Measurements from ENCODE around the gene S100A13.
"Not testable (repeated sequence)": the region's sequence is repeated elsewhere in the genome, so short reads cannot be mapped to it uniquely, and the experiment has no call there.

Gene S100A13

GRCh38 chr1:153626904-153627714 lies at the start of gene S100A13:
TSS of gene S100A13 (minus strand) at chr1:153627505. CDS start at chr1:153626472, 1,033 bp downstream.
- DNase-seq: no peak

DNA sequence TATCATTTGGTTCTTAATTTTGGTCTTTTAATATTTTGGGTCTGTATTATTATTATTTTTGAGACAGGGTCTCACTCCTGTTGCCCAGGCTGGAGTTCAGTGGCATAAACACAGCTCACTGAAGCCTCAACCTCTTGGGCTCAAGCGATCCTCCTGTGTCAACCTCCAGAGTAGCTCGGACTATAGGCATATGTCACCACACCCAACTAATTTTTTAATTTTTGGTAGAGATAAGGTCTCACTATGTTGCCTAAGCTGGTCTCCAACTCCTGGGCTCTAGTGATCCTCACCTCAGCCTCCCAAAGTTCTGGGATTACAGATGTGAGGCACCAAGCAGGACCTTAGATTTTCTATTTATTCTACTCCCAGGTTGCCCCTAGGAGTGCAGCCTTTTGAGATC lies 46.2 kb upstream of the S100A13 start:
- no peak for DNase-seq

DNA sequence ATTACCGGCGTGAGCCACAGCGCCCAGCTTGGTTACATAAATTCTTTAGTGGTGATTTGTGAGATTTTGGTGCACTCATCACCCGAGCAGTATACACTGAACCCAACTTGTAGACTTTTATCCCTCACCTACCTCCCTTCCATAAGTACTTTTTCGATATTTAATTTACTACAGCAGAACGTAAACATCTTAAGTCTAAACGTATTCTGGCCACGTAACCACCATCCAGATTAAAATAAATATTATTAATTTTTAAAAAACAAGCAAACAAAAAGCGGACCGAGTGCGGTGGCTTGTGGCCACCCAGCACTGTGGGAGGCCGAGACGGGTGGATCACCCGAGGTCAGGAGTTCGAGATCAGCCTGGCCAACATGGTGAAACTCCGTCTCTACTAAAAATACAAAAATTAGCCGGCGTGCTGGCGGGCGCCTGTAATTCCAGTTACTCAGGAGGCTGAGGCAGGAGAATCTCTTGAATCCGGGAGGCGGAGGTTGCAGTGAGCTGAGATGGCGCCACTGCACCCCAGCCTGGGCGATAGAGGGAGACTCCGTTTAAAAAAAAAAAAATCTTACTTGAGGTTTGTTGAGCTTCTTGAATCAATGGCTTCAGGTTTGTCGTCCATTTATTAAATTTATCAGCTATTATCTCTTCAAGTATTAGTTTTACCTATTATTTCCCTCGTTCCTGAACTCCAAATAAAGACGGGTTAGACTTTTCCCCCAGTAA lies 44.5 kb upstream of the S100A13 start:
- peak; percentile 62 for DNase-seq

GRCh38 chr1:153670859-153671627 lies 43.7 kb upstream of the S100A13 start, which contains the start of gene ILF2:
TSS of gene ILF2 (minus strand) at chr1:153670993. CDS start at chr1:153670922, 71 bp downstream.
- peak; percentile 96 for DNase-seq

DNA sequence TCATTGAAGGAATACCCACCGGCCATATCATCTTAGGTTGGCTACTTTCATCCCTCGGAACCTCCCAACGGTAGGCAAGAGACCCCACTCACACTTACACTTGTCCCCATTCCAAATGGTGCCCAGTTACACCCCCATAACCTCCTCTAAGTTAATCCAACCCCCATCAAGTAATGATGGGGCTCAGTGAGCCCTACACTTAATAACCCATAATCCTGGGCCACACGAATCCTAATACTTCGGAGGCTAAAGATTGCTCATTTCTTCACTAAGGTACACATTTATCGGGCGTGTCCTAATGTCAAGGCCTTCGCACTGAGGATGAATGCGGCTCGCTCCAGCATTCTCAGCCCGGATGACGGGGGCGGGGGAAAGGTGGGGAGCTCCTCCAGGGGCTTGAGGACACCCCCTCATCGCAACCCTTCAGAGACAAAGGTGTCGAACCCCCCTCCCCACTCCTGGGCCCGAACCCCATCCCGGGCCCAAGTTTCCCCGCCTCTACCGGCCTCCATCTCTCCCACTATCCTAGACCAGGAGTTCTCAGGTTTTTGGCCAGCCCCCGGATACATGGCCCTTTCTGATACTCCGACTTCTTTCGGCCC lies 43.1 kb upstream of the S100A13 start:
- DNase-seq: no peak

GRCh38 chr1:153669606-153670005 lies 42.3 kb upstream of the S100A13 start:
- DNase-seq: no peak

- DNase-seq: not testable (repeated sequence)
Observed at GRCh38 chr1:153668672-153669071, 41.4 kb upstream of the S100A13 start.

- DNase-seq: no peak
Observed at GRCh38 chr1:153667439-153667838, 40.1 kb upstream of the S100A13 start.

- DNase-seq: no peak
Observed at GRCh38 chr1:153663211-153663610, 35.9 kb upstream of the S100A13 start.

GRCh38 chr1:153662269-153662668 lies 35.0 kb upstream of the S100A13 start:
- no peak for DNase-seq

DNA sequence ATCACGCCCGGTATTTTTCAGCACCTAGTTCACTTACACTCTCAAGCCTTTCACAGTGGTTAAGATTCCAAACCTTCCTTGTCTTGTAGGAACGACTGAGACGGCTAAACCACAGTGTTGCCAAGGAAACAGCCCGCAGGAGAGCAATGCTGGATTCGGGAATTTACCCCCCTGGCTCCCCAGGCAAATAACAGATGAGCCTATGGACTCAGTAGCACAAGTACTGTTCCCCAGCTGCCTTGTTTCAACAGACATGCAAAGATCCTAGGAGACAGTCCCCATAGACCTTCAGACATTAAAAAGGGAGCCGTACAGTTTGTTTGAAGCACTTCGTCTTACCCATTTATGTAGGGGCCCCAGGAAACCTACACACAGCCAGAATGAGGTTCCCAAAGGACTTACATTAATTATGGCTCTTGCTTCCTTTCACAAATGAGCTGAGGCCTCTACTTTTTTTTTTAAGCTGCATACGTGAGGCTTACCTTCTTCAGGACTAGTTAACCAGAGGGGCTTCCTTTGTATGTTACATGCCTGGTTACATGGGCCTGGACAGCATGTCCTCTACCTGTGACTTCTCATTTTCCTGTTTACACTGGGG lies 33.9 kb upstream of the S100A13 start:
- DNase-seq: no peak

DNA sequence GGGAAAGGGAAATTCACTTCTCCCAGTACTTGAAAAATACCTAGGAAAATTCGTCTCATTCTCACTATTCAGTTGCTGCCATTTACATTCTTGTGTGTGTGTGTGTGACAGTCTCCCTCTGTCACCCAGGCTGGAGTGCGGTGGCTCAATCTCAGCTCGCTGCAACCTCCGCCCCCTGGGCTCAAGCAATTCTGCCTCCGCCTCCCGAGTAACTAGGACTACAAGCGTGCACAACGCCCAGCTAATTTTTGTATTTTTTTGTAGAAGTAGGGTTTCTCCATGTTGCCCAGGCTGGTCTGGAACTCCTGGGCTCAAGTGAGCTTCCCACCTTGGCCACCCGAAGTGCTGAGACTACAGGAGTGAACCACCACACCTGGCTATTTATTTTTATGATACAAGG lies 32.4 kb upstream of the S100A13 start:
- no peak for DNase-seq

DNA sequence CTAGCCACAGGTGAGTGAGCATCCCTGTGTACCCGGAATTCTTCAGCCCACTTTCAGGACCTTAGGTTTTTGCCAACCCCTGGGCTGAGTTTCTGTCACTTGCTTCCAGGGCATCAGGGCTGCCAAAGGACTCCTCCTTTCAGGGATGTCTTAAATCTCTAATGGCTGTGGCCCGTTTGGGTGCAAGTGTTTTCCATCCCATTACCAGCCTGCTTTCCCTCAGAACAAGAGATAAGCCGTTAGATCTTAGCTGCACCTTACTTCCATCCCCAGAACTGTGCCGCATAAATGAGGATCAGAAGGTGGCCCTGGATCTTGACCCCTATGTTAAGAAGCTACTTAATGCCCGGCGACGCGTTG lies 31.9 kb upstream of the S100A13 start:
- no peak for DNase-seq

- DNase-seq: peak; percentile 92
Observed at GRCh38 chr1:153658400-153659174, 31.3 kb upstream of the S100A13 start, which contains the start of gene SNAPIN. TSS of gene SNAPIN (plus strand) at chr1:153658703. CDS start at chr1:153658744, 41 bp downstream.

GRCh38 chr1:153655333-153655732 lies 28.0 kb upstream of the S100A13 start:
- no peak for DNase-seq

DNA sequence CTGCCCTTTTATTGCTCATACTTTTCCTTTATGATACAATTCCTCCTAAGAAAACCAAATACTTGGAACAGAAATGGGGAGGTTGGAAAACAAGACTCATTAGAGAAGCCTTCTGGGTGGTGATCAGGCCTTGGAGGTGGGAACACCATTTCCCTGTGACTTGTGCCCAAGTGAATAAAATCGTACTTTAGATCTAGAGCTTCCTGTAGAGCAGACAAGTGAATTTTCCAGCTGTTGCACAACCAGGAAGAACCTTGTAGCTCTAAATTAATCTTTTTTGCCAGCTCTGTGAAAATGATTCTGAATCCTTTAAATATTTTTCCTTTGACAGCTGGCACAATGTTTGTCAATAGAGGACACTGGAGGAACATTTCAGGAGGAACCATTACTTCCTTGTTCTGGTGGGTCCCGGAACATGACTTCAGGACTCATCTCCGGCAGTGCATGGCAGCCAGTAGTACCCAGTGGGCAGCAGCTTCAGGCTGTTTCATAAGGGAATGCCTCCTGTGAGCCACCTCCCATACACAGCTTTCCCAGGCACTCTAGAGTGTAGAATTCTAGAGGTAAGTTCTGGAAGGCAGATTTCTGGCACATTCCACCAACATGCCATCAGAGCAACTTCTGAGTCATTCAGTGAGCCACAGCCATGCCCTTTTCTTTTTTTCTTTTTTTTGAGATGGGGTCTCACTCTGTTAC lies 25.6 kb upstream of the S100A13 start:
- no peak for DNase-seq

DNA sequence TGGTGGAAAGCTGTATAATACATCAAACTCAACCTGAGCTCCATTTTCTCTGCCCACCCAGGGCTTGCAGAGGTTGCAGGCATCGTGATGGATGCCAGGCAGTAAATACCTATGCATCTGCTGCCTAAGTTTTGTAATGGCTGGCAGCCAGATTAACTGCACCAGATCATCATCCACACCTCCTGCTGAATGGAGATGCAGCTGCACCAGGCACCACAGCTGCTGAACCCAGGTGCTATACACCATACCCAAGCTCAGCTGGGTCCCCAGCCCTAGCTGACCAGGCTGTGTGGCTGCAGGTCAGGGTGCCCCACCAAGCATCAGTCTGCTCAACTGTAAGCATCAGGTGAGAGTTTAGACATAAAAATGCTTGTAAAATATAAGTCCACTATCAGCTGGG lies 24.5 kb upstream of the S100A13 start:
- no peak for DNase-seq

DNA sequence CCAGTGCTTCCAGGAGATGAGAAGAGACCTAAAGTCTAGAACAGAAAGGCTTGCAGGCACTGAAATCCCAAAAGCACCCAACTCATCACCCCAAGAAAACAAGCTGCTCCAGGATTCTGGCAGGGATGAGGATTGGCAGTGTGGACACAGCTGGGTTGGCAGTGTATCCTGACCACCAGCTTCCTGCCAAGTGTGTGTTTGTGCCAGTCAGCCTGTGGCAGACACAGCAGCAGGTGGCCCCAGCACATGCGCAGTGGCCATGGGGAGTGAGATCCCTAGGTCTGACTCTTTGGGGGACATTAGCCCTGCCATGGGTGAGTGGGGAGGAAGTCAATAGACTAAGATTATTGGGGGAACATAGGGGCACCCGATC lies 22.5 kb upstream of the S100A13 start:
- no peak for DNase-seq

- peak; percentile 36 for DNase-seq
Observed at GRCh38 chr1:153649137-153649862, 22.0 kb upstream of the S100A13 start.

DNA sequence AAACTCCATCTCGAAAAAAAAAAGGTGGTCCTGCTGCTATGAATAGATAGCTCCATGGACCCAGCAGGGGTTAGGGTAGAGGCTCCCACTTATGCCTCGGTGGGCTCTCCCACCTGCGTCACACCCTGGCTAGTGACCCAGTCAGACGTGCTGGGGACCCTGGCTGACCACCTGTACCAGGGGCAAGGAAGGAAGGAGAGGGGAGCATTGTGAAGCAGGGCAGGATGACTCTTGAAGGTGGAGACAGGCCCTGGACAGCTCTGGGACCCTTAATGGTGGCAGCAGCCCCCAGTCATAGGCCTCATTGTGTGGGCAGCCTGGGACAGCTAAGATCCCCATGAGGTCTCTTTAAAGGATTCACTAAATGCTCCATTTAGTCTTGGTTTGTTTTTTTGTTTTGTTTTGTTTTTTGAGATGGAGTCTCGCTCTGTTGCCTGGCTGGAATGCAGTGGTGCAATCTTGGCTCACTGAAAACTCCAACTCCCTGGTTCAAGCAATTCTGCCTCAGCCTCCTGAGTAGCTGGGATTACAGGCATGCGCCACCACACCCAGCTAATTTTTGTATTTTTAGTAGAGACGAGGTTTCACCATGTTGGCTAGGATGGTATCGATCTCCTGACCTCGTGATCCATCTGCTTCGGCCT lies 20.8 kb upstream of the S100A13 start:
- DNase-seq: no peak

Measured in activated T-cell treated with anti-CD3 and anti-CD28 coated beads, Interleukin-2, amount 50 U/mL, for 1 hour (primary cell).